HL-60 (cell line): ENCODE data around the gene NARS2.

Experiments used
- CTCF ChIP-seq: IDR thresholded peaks from one replicate; pipeline ENCODE4 v1.5.1; 2011; ENCODE audit warnings: low read length, control low read depth, inconsistent platforms; ENCODE audit not compliant: insufficient read depth
- GABPA ChIP-seq: IDR thresholded peaks from 2 replicates; pipeline ENCODE4 v1.6.1; 2012; ENCODE audit warnings: low read depth
- POLR2AphosphoS5 ChIP-seq: IDR thresholded peaks from 2 replicates; pipeline ENCODE4 v1.6.1; 2012; ENCODE audit warnings: low read depth
- REST ChIP-seq: IDR thresholded peaks from 2 replicates; pipeline ENCODE4 v1.6.1; 2012; ENCODE audit warnings: low read depth; ENCODE audit not compliant: insufficient replicate concordance
- SPI1 ChIP-seq: IDR thresholded peaks from 2 replicates; pipeline ENCODE4 v1.6.1; 2012; ENCODE audit warnings: low read depth, mild to moderate bottlenecking, borderline replicate concordance

- TF ChIP-seq POLR2AphosphoS5 (no peak), CTCF (no peak), GABPA (no peak), REST (no peak), SPI1 (no peak)
These were observed 9.2 kb upstream of the NARS2 start for GRCh38 chr11:78583889-78584288.
